Measurements from ENCODE around the gene SPATA3.
"Not testable (repeated sequence)": the region's sequence is repeated elsewhere in the genome, so short reads cannot be mapped to it uniquely, and the experiment has no call there.

Gene SPATA3

DNA sequence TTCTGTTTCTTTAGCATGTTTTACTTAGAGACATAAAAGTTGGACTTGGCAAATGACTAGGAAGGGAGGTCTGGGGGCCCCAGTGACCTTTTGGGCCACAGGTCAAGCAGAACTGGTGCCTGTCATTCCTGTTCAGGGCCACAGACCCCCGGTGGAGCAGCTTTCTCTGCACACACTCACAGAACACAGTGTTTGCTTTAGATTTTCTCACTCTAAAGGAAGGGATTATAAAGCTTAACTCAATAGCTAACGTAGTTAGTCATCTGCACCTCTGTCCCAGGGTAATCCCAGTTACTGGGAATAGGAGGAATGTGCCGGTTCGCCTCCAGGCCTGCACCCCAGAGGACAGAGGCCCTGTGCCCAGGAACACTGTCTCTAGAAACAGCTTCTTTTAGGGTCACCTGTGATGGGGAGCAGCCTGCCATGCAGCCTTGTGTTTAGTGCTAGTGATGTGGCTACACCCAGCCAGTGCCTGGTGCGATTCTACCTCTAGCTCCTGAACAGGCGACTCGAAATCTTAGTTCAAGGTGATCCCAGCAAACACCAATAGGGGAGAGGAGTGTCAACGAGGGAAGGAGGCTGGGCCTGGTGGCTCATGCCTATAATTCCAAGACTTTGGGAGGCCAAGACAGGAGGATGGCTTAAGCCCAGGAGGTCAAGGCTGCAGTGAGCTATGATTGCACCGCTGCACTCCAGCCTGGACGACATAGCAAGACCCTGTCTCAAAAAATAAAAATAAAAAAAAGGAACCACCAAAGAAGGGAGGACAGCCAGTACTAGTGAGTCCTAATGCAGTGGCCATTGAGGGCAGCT, 11.6 kb downstream of the SPATA3 start:
- Mint-ChIP-seq H3K27me3 (peaks cover 35 to 54% of the 10 kb centered on the region in 2 donors), H3K36me3 (ENCODE audit: insufficient read depth) (no peaks in the 10 kb centered on the region), H3K9me3 (peaks cover 3 to 13% of the 10 kb centered on the region in 2 donors), H3K4me3 (no peak overlapping the region), H3K27ac (no peak overlapping the region), H3K4me1 (ENCODE audit: low read depth in 2 of 2) (no peaks in the 10 kb centered on the region)
- DNase-seq (no peak), ATAC-seq (replicated peaks) (no peak)

DNA sequence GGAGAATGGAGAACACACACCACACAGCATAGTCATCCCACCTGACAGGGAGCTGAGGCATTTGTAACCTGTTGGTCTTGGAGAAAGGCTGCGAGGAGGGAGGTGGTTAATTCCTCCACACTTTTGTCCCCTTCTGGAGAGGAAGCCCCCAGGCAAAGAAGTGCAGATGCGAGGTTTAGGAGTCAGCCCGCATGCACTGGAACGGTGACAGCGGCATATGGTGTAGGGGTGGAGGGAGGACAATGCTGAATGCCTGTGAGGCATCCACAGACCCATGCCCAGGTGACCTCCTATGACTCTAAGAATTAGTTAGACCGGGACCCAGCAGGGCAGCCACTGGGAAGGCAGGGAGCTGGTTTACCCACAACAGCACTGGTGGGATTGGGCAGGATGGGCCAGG, 12.2 kb downstream of the SPATA3 start:
- ATAC-seq (replicated peaks) (no peak), DNase-seq (no peak)
- H3K36me3 Mint-ChIP-seq (ENCODE audit: insufficient read depth) = no peaks in the 10 kb centered on the region
- H3K4me1 Mint-ChIP-seq (ENCODE audit: low read depth in 2 of 2) = no peaks in the 10 kb centered on the region
- peaks cover 33 to 54% of the 10 kb centered on the region in 2 donors for H3K27me3 Mint-ChIP-seq
- peaks cover 3 to 13% of the 10 kb centered on the region in 2 donors for H3K9me3 Mint-ChIP-seq
- H3K4me3 Mint-ChIP-seq = no peak overlapping the region
- H3K27ac Mint-ChIP-seq = no peak overlapping the region

DNA sequence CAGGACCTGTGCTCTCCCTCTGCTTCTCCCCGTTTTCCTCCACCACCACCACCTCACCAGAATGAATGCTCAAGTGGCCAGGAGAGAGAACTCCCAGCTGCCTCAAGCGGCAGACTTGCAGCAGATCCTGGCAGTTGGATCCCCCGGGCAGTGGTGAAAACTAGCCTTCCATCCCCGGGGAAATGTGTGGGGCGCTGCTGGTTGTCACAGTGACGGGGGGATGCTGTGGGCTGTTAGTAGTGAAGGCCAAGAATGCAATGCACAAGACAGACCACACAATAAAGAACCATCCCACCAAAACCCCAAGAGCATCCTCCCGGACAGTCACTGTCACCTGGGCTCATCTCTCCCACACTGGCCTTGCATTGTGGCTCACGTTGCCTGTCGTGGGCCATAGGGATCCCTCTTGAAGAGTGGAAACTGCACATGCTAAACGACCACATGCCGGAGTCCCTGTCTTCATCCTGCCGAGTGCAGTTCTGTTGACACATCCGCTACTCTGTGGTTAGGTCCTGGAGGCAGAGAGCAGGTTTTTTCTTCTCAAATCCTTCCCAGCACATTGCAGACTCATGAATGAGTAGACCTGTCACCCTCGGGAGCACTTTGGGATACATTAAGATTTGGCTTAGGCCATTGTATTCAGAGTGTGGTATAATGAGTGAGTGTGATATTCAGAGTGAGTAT, 13.5 kb downstream of the SPATA3 start:
- Mint-ChIP-seq H3K4me1 (ENCODE audit: low read depth in 2 of 2) (no peaks in the 10 kb centered on the region), H3K9me3 (peaks cover 3 to 13% of the 10 kb centered on the region in 2 donors), H3K27me3 (peaks cover 34 to 54% of the 10 kb centered on the region in 2 donors), H3K36me3 (ENCODE audit: insufficient read depth) (no peaks in the 10 kb centered on the region), H3K27ac (no peak overlapping the region), H3K4me3 (no peak overlapping the region)
- ATAC-seq (replicated peaks) = no peak
- DNase-seq = no peak

DNA sequence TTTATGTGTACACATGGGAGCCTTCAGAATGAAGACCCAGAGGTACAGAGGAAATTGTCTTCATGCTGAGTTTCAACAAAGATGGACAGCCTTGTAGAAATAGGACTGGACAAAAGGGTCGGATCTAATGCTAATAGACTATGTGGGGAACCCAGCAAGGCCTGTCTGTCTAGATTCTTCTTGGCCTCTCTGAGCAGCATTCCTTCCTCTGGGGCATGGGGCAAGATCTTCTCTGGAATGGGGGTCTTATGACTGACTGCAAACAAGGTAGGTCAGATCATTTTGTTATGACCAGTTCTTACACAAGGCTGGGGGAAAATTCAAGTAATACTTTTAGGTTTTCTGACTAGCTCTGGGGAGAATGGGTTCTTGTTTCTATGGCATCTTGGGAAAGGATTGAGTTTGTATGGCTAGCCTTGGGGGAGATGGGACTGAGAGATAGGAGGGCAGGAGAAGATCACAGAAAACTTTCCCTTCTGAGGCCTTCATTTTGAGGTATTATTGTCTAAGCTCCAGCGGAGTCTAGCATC, 14.3 kb downstream of the SPATA3 start:
- peaks cover 42 to 63% of the 10 kb centered on the region in 2 donors for H3K27me3 Mint-ChIP-seq
- ATAC-seq (replicated peaks) (no peak), DNase-seq (no peak)
- H3K36me3 Mint-ChIP-seq (ENCODE audit: insufficient read depth) = no peaks in the 10 kb centered on the region
- no peak overlapping the region for H3K27ac Mint-ChIP-seq
- H3K4me1 Mint-ChIP-seq (ENCODE audit: low read depth in 2 of 2) = no peaks in the 10 kb centered on the region
- H3K9me3 Mint-ChIP-seq = peaks cover 3 to 6% of the 10 kb centered on the region in 2 donors
- H3K4me3 Mint-ChIP-seq = no peak overlapping the region

DNA sequence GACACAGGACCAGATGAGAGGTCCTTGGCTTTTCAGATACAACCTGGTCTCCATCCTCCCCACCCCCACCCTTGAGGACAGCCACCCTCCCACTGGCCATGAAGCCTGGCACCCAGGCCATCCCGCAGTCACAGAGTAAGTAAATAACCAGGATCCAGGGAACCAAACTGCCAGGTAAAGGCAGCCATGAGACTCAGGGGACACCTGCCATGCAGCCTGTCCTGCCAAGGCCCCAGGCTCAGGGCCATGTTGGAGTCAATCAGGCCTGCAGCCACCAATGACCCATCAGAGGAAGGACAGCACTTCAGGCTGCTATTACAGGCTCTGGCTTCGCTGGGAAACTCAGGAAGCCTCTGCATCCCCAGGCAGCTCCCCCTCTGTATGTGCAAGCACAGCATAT, 15.6 kb downstream of the SPATA3 start:
- no peak overlapping the region for H3K4me3 Mint-ChIP-seq
- H3K9me3 Mint-ChIP-seq = no peaks in the 10 kb centered on the region
- no peaks in the 10 kb centered on the region for H3K4me1 Mint-ChIP-seq (ENCODE audit: low read depth in 2 of 2)
- ATAC-seq (replicated peaks) (no peak), DNase-seq (no peak)
- H3K36me3 Mint-ChIP-seq (ENCODE audit: insufficient read depth) = no peaks in the 10 kb centered on the region
- no peak overlapping the region for H3K27ac Mint-ChIP-seq
- peaks cover 48 to 74% of the 10 kb centered on the region in 2 donors for H3K27me3 Mint-ChIP-seq

DNA sequence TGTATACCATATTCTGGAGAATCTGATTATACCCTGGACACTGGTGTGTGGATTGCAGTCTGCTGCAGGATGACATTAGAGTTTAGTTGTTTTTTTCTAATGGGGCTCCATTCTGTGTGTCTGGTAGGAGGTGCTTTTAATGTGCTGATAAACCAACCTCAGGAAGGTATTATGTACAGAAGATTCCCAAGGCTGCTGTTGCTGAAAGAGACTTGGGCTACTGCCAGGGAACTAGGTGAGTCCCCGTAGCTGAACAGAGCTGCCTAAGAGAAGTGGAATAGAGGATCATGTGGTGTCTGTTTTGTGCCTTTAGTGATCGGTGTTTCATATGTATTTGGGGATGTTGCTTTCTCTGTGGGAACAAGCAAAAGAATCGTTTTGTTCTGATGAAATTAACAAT, 16.5 kb downstream of the SPATA3 start:
- Mint-ChIP-seq H3K4me3 (no peak overlapping the region), H3K9me3 (no peaks in the 10 kb centered on the region), H3K36me3 (ENCODE audit: insufficient read depth) (no peaks in the 10 kb centered on the region), H3K27me3 (peaks cover 57 to 80% of the 10 kb centered on the region in 2 donors), H3K4me1 (ENCODE audit: low read depth in 2 of 2) (peaks cover 0 to 3% of the 10 kb centered on the region in 2 donors), H3K27ac (no peak overlapping the region)
- no peak for ATAC-seq (replicated peaks)
- DNase-seq = no peak

DNA sequence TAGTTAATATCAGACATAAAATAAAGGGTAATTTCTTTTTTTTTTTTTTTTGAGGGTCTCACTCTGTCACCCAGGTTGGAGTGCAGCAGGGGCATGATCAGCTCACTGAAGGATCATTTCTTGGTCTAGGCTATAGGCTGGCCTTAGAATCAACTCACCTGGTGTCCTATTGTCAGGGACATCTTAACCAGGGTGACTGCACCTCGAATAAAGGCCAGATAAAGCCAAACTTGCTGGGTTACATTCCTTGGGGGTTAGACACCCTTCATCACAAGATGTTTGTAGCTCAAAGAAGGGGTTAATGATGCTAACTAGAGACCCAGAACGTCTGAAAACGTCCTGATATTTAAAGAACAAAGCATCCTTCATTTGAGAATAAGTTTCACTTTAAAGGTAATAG, 17.9 kb downstream of the SPATA3 start:
- Mint-ChIP-seq H3K4me3 (no peak overlapping the region), H3K27me3 (peaks cover 59 to 80% of the 10 kb centered on the region in 2 donors), H3K4me1 (ENCODE audit: low read depth in 2 of 2) (peaks cover 0 to 3% of the 10 kb centered on the region in 2 donors), H3K36me3 (ENCODE audit: insufficient read depth) (no peaks in the 10 kb centered on the region), H3K27ac (no peak overlapping the region), H3K9me3 (no peaks in the 10 kb centered on the region)
- ATAC-seq (replicated peaks) = no peak
- DNase-seq = no peak

DNA sequence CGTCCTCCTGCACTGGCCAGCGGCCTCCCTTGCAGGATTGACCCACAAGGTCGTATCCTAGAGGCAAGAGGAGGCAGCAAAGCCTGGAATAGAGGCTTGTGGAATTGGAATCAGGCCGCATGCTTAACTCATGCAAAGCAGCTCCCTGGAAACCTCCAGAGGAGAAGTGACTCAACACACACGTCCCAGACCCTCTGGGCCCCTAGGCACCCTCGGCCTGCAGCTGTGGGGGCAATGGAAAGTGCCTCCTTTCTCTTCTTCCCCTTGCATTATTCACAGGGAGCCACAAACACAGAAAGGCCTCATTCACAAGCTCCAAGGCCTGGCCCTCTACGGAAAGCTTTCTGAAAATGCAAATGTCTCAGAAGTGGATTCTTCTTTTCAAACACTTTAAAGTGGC, 19.6 kb downstream of the SPATA3 start:
- no peak for DNase-seq
- no peak for ATAC-seq (replicated peaks)
- Mint-ChIP-seq H3K27me3 (peaks cover 46 to 78% of the 10 kb centered on the region in 2 donors), H3K4me1 (ENCODE audit: low read depth in 2 of 2) (peaks cover 0 to 3% of the 10 kb centered on the region in 2 donors), H3K36me3 (ENCODE audit: insufficient read depth) (no peaks in the 10 kb centered on the region), H3K27ac (no peak overlapping the region), H3K9me3 (no peaks in the 10 kb centered on the region), H3K4me3 (no peak overlapping the region)

DNA sequence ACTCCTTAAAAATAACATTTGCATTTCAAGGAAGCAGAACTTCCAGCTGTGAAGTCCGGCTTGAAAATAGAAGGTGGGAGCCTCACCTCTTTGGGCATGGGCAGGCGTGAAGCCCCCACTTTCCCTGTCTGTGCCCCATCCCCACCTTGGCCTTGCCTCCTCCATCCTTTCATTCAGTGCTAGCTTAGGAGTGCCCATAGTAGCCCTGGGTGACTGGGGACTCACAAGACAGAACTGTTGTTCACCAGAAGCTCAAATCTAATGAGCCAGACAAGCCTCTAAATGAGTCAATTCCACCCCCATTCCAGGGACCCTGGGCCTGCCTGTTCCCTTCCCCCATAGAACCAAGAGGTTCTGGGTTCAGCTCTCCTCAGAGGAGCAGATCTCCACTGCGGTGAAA, 20.0 kb downstream of the SPATA3 start:
- Mint-ChIP-seq H3K4me3 (no peak overlapping the region), H3K27me3 (peaks cover 44 to 82% of the 10 kb centered on the region in 2 donors), H3K27ac (no peak overlapping the region), H3K9me3 (no peaks in the 10 kb centered on the region), H3K36me3 (ENCODE audit: insufficient read depth) (no peaks in the 10 kb centered on the region), H3K4me1 (ENCODE audit: low read depth in 2 of 2) (peaks cover 0 to 3% of the 10 kb centered on the region in 2 donors)
- no peak for ATAC-seq (replicated peaks)
- no peak for DNase-seq

DNA sequence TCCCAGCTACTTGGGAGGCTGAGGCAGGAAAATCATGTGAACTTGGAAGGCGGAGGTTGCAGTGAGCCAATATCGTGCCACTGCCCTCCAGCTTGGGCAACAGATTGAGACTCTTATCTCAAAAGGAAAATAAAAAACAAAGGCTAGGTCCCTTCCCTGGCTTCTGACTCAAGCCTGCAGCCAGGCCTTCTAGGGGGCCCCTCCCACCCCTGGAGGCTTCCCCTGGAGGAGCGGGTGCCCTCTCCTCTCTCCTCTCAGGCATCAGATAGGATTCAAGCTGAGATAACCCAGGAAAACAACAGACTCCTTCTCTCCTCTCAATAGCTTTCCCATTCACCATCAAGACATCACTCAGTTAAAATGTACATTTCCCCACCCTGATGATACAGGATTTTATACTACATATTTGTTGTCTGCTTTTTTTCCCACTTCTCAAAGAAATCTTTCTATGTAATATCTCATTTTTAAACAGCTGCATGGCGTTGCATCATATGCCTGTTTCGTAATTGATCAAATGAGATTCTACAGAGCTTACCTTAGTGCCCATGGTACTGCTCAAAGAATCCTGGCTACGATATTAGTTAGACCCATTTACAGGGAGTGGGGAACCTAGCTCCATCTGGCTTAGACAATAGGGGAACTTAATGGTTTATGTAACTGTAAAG, 20.8 kb downstream of the SPATA3 start:
- Mint-ChIP-seq H3K27me3 (peaks cover 39 to 86% of the 10 kb centered on the region in 2 donors), H3K4me3 (no peak overlapping the region), H3K27ac (no peak overlapping the region), H3K4me1 (ENCODE audit: low read depth in 2 of 2) (peaks cover 0 to 3% of the 10 kb centered on the region in 2 donors), H3K9me3 (no peaks in the 10 kb centered on the region), H3K36me3 (ENCODE audit: insufficient read depth) (no peaks in the 10 kb centered on the region)
- DNase-seq (no peak), ATAC-seq (replicated peaks) (no peak)

DNA sequence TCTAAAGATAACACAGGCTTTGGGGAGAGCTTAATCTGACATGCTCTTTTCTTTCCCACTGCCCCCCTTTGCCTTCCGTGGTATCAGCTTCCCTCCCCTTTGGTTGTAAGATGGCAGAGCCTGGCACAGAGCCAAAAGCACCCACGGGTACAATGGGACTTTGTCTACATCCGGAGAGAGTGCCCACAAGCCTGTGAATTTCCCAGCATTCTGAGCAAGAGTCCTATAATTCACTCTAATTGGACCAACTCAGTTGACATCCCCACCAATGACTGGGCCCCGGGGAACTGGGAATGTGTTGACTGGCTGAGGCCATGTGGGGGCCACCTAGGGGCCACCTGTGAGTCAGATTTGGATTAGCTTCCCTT, 21.3 kb downstream of the SPATA3 start:
- ATAC-seq (replicated peaks) (no peak), DNase-seq (no peak)
- no peaks in the 10 kb centered on the region for H3K9me3 Mint-ChIP-seq
- peaks cover 33 to 86% of the 10 kb centered on the region in 2 donors for H3K27me3 Mint-ChIP-seq
- H3K4me1 Mint-ChIP-seq (ENCODE audit: low read depth in 2 of 2) = peaks cover 0 to 3% of the 10 kb centered on the region in 2 donors
- no peak overlapping the region for H3K4me3 Mint-ChIP-seq
- H3K36me3 Mint-ChIP-seq (ENCODE audit: insufficient read depth) = no peaks in the 10 kb centered on the region
- H3K27ac Mint-ChIP-seq = no peak overlapping the region

DNA sequence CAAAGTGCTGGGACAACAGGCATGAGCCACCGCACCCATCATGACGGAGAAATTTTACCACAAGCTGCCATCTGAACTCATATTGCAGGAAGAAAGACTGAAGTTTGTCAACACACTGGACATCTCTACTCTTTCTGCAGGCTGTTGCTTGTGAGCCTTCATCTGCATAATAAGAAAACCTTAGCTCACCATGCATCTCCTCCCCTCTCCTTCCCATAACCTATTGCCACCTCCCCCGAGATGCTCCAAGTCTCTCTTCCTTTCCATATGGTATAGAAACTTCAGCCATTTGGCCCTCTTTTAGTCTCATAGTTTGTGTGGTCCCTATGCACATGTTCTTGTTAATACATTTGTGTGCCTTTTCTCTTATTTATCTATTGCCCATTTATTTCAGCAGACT, 22.3 kb downstream of the SPATA3 start:
- DNase-seq = no peak
- H3K4me3 Mint-ChIP-seq = no peak overlapping the region
- H3K36me3 Mint-ChIP-seq (ENCODE audit: insufficient read depth) = no peaks in the 10 kb centered on the region
- peaks cover 28 to 81% of the 10 kb centered on the region in 2 donors for H3K27me3 Mint-ChIP-seq
- no peak for ATAC-seq (replicated peaks)
- no peaks in the 10 kb centered on the region for H3K9me3 Mint-ChIP-seq
- no peak overlapping the region for H3K27ac Mint-ChIP-seq
- H3K4me1 Mint-ChIP-seq (ENCODE audit: low read depth in 2 of 2) = peaks cover 0 to 3% of the 10 kb centered on the region in 2 donors

DNA sequence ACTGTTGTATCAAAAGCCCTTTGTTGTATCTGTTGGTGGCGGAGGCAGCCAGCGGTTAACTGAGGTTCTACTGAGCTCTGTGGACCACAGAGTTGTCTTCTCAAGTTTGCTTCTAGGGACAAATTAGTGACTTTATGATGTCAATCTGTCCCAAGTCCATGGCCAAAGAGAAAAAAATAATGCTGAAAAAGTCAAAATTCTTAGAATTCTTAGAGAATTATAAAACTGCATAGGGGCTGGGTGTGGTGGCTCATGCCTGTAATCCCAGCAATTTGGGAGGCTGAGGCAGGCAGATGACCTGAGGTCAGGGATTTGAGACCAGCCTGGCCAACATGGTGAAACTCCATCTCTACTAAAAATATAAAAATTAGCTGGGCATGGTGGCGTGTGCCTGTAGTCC, 29.1 kb downstream of the SPATA3 start:
- peaks cover 10 to 44% of the 10 kb centered on the region in 2 donors for H3K27me3 Mint-ChIP-seq
- H3K4me1 Mint-ChIP-seq (ENCODE audit: low read depth in 2 of 2); H3K36me3 Mint-ChIP-seq (ENCODE audit: insufficient read depth); ATAC-seq (replicated peaks); H3K27ac Mint-ChIP-seq; DNase-seq; H3K4me3 Mint-ChIP-seq; H3K9me3 Mint-ChIP-seq: not testable (repeated sequence)

Measured in effector memory CD8-positive, alpha-beta T cell (primary cell).